ENCODE results near the gene NCAM2. TPM values are rescaled to one million over a fixed set of nuclear protein-coding genes. Genes with fewer than 3 reads are reported as not detected.

NCAM2 gene
- total RNA-seq, 1 donor from 2014 or later, result 0.84 TPM

- Histone ChIP-seq H3K36me3 (no peaks in the 10 kb centered on the region), H4K20me1 (ENCODE audit: low read depth) (no peaks in the 10 kb centered on the region), H3F3A (ENCODE audit: low read depth) (no peaks in the 10 kb centered on the region), H3K9me3 (ENCODE audit: low read depth) (no peaks in the 10 kb centered on the region), H3K27ac (no peak overlapping the region), H3K4me3 (no peak overlapping the region), H2AFZ (replicated peaks) (no peak overlapping the region), H3K9ac (no peak overlapping the region), H3K79me2 (ENCODE audit: low read depth) (no peaks in the 10 kb centered on the region), H3K4me2 (no peak overlapping the region), H3K4me1 (no peaks in the 10 kb centered on the region), H3K27me3 (no peaks in the 10 kb centered on the region)
- no peak overlapping the region for H3K4me3 Mint-ChIP-seq
- no peaks in the 10 kb centered on the region for H3K4me1 Mint-ChIP-seq
- H3K27ac Mint-ChIP-seq, result no peak overlapping the region
- H3K9me3 Mint-ChIP-seq, result peaks cover 2% of the 10 kb centered on the region
- H3K27me3 Mint-ChIP-seq (ENCODE audit: insufficient read depth, low read depth), result no peaks in the 10 kb centered on the region
- DNase-seq (ENCODE audit: low spot score), result no peak
- no peaks in the 10 kb centered on the region for H3K36me3 Mint-ChIP-seq
- no peak for TF ChIP-seq EZH2phosphoT487 (IDR thresholded peaks at IDR 0.05)
- TF ChIP-seq CTCF (IDR thresholded peaks at IDR 0.05), result no peak
Measured at GRCh38 chr21:21384977-21385376, 386.8 kb downstream of the NCAM2 start.

GRCh38 chr21:21385404-21385803, 387.2 kb downstream of the NCAM2 start:
- H3K4me1 Mint-ChIP-seq, result no peaks in the 10 kb centered on the region
- H3K36me3 Mint-ChIP-seq, result no peaks in the 10 kb centered on the region
- no peaks in the 10 kb centered on the region for H3K27me3 ChIP-seq
- H3K4me1 ChIP-seq, result no peaks in the 10 kb centered on the region
- no peaks in the 10 kb centered on the region for H3K79me2 ChIP-seq (ENCODE audit: low read depth)
- TF ChIP-seq EZH2 (IDR thresholded peaks at IDR 0.05) (no peak), CTCF (IDR thresholded peaks at IDR 0.05) (no peak)
- H3K9me3 ChIP-seq (ENCODE audit: low read depth), result no peaks in the 10 kb centered on the region
- H3K27ac Mint-ChIP-seq, result no peak overlapping the region
- no peak for DNase-seq (ENCODE audit: low spot score)
- H3K27me3 Mint-ChIP-seq (ENCODE audit: insufficient read depth, low read depth), result peaks cover 2% of the 10 kb centered on the region
- H3K27ac ChIP-seq, result no peak overlapping the region
- H3F3A ChIP-seq (ENCODE audit: low read depth), result no peaks in the 10 kb centered on the region
- no peak overlapping the region for H3K9ac ChIP-seq
- no peak overlapping the region for H3K4me2 ChIP-seq
- H3K4me3 ChIP-seq, result no peak overlapping the region
- H3K36me3 ChIP-seq, result no peaks in the 10 kb centered on the region
- peaks cover 2% of the 10 kb centered on the region for H3K9me3 Mint-ChIP-seq
- no peak overlapping the region for H3K4me3 Mint-ChIP-seq
- no peaks in the 10 kb centered on the region for H4K20me1 ChIP-seq (ENCODE audit: low read depth)
- no peak overlapping the region for H2AFZ ChIP-seq (replicated peaks)

GRCh38 chr21:21387916-21388315, 389.7 kb downstream of the NCAM2 start:
- no peaks in the 10 kb centered on the region for H3K79me2 ChIP-seq (ENCODE audit: low read depth)

More at GRCh38 chr21:21387916-21388315, 389.7 kb downstream of the NCAM2 start:
- Histone ChIP-seq H4K20me1 (ENCODE audit: low read depth) (no peaks in the 10 kb centered on the region), H3K9ac (no peak overlapping the region), H2AFZ (replicated peaks) (peak overlapping the region; percentile 34), H3K4me3 (no peak overlapping the region), H3K36me3 (no peaks in the 10 kb centered on the region), H3K9me3 (ENCODE audit: low read depth) (no peaks in the 10 kb centered on the region), H3K27ac (no peak overlapping the region), H3F3A (ENCODE audit: low read depth) (no peaks in the 10 kb centered on the region), H3K4me1 (no peaks in the 10 kb centered on the region), H3K27me3 (no peaks in the 10 kb centered on the region), H3K4me2 (no peak overlapping the region)
- H3K36me3 Mint-ChIP-seq, result no peaks in the 10 kb centered on the region
- TF ChIP-seq EZH2phosphoT487 (IDR thresholded peaks at IDR 0.05) (no peak), EZH2 (IDR thresholded peaks at IDR 0.05) (no peak), CTCF (IDR thresholded peaks at IDR 0.05) (no peak)
- no peak for DNase-seq (ENCODE audit: low spot score)
- no peaks in the 10 kb centered on the region for H3K4me1 Mint-ChIP-seq
- no peak overlapping the region for H3K27ac Mint-ChIP-seq
- H3K9me3 Mint-ChIP-seq, result peaks cover 2% of the 10 kb centered on the region
- peaks cover 2% of the 10 kb centered on the region for H3K27me3 Mint-ChIP-seq (ENCODE audit: insufficient read depth, low read depth)
- no peak overlapping the region for H3K4me3 Mint-ChIP-seq

Data from neural progenitor cell (in vitro differentiated cells).